HCT116 (cell line): ENCODE data around the gene PRRT4.

Experiments used
- EGR1 ChIP-seq: IDR thresholded peaks from 2 replicates; pipeline ENCODE4 v1.6.1; 2012; ENCODE audit warnings: low read depth
- EZH2 ChIP-seq: fragments of 200-600 bp; sonication (generic); IDR thresholded peaks from 2 replicates; pipeline ENCODE4 v1.6.1; 2017; ENCODE audit warnings: antibody characterized with exemption, mixed run types
- EZH2phosphoT487 ChIP-seq: fragments of 200-600 bp; IDR thresholded peaks from 2 replicates; pipeline ENCODE4 v1.6.1; 2018; ENCODE audit warnings: antibody characterized with exemption, borderline replicate concordance
- JUND ChIP-seq: IDR thresholded peaks from 2 replicates; pipeline ENCODE4 v1.6.1; 2012
- POLR2A ChIP-seq: IDR thresholded peaks from 2 replicates; pipeline ENCODE4 v1.7.0; 2011; ENCODE audit warnings: borderline replicate concordance; ENCODE audit not compliant: insufficient read depth, insufficient read length; ENCODE audit errors: extremely low read depth
- POLR2AphosphoS5 ChIP-seq: IDR thresholded peaks from 2 replicates; pipeline ENCODE4 v1.6.1; 2011; ENCODE audit warnings: mild to moderate bottlenecking, low read depth, low read length, moderate library complexity
- RAD21 ChIP-seq: IDR thresholded peaks from 2 replicates; pipeline ENCODE4 v1.6.1; 2012; ENCODE audit warnings: low read depth, mild to moderate bottlenecking
- SP1 ChIP-seq: IDR thresholded peaks from 2 replicates; pipeline ENCODE4 v1.6.1; 2012; ENCODE audit warnings: low read depth
- ZFX ChIP-seq: fragments of 450-650 bp; IDR thresholded peaks from 2 replicates; pipeline ENCODE4 v1.6.1; 2017
- ZNF274 ChIP-seq: fragments of 200-500 bp; sonication (Bioruptor generic); IDR thresholded peaks from 2 replicates; pipeline ENCODE4 v1.6.1; 2014; ENCODE audit warnings: mild to moderate bottlenecking, low read depth, low read length, inconsistent platforms
- TF ChIP-seq, protein P1 (sequence below): IDR thresholded peaks from 2 replicates; pipeline ENCODE4 v1.6.1; 2012; ENCODE audit warnings: low read depth
- TF ChIP-seq, protein P2 (sequence below), 3 experiments: fragments of 200-600 bp in 1 of 3; sonication (generic) in 1 of 3; IDR thresholded peaks in 2 of 3; conservative IDR thresholded peaks in 1 of 3; 2 replicates each; pipeline ENCODE4 v1.5.1; 2012 to 2017; ENCODE audit warnings: low read depth in 2 of 3, low read length in 2 of 3, antibody characterized with exemption in 1 of 3, borderline replicate concordance in 1 of 3, control low read depth in 1 of 3, mild to moderate bottlenecking in 1 of 3, mixed read lengths in 1 of 3, mixed run types in 1 of 3, moderate library complexity in 1 of 3; ENCODE audit not compliant: insufficient read depth in 1 of 3
- TF ChIP-seq, protein P3 (sequence below): IDR thresholded peaks from 2 replicates; pipeline ENCODE4 v1.6.1; 2011; ENCODE audit warnings: mild to moderate bottlenecking, low read length, moderate library complexity; ENCODE audit not compliant: insufficient replicate concordance; ENCODE audit errors: extremely low read depth
- TF ChIP-seq, protein P4 (sequence below): IDR thresholded peaks from 2 replicates; pipeline ENCODE4 v1.6.1; 2012

DNA sequence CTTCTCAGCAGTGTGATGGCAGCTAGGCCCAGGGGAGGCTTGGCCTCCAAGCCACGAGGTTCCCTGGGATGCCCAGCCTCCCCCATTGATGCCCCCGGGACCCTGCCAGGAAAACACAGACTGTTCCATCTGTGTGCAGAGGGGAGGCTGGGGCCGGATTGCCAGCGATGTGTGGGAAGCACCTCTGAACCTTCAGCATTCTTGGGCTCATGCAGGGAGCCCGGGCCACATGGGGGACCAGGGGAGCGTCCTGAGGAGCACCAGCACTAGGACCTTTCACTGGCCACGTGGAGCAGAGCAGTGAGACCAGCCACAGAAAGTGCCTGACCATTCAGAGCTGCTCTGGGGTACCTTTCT is 45.7 kb upstream of the PRRT4 start:
- TF ChIP-seq EZH2phosphoT487 (no peak), POLR2AphosphoS5 (no peak), JUND (no peak), POLR2A (no peak), ZNF274 (no peak), EGR1 (no peak), RAD21 (no peak), EZH2 (no peak), ZFX (no peak), SP1 (no peak)
- TF ChIP-seq, protein P1, sequence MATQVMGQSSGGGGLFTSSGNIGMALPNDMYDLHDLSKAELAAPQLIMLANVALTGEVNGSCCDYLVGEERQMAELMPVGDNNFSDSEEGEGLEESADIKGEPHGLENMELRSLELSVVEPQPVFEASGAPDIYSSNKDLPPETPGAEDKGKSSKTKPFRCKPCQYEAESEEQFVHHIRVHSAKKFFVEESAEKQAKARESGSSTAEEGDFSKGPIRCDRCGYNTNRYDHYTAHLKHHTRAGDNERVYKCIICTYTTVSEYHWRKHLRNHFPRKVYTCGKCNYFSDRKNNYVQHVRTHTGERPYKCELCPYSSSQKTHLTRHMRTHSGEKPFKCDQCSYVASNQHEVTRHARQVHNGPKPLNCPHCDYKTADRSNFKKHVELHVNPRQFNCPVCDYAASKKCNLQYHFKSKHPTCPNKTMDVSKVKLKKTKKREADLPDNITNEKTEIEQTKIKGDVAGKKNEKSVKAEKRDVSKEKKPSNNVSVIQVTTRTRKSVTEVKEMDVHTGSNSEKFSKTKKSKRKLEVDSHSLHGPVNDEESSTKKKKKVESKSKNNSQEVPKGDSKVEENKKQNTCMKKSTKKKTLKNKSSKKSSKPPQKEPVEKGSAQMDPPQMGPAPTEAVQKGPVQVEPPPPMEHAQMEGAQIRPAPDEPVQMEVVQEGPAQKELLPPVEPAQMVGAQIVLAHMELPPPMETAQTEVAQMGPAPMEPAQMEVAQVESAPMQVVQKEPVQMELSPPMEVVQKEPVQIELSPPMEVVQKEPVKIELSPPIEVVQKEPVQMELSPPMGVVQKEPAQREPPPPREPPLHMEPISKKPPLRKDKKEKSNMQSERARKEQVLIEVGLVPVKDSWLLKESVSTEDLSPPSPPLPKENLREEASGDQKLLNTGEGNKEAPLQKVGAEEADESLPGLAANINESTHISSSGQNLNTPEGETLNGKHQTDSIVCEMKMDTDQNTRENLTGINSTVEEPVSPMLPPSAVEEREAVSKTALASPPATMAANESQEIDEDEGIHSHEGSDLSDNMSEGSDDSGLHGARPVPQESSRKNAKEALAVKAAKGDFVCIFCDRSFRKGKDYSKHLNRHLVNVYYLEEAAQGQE, result no peak
- TF ChIP-seq, protein P2, sequence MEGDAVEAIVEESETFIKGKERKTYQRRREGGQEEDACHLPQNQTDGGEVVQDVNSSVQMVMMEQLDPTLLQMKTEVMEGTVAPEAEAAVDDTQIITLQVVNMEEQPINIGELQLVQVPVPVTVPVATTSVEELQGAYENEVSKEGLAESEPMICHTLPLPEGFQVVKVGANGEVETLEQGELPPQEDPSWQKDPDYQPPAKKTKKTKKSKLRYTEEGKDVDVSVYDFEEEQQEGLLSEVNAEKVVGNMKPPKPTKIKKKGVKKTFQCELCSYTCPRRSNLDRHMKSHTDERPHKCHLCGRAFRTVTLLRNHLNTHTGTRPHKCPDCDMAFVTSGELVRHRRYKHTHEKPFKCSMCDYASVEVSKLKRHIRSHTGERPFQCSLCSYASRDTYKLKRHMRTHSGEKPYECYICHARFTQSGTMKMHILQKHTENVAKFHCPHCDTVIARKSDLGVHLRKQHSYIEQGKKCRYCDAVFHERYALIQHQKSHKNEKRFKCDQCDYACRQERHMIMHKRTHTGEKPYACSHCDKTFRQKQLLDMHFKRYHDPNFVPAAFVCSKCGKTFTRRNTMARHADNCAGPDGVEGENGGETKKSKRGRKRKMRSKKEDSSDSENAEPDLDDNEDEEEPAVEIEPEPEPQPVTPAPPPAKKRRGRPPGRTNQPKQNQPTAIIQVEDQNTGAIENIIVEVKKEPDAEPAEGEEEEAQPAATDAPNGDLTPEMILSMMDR (IDR thresholded peaks at IDR 0.05 in 2 of 3, conservative IDR thresholded peaks at IDR 0.05 in 1 of 3; ENCODE audit: borderline replicate concordance in 1 of 3, insufficient read depth in 1 of 3, low read depth in 2 of 3, low read length in 2 of 3), result no peak
- TF ChIP-seq, protein P3, sequence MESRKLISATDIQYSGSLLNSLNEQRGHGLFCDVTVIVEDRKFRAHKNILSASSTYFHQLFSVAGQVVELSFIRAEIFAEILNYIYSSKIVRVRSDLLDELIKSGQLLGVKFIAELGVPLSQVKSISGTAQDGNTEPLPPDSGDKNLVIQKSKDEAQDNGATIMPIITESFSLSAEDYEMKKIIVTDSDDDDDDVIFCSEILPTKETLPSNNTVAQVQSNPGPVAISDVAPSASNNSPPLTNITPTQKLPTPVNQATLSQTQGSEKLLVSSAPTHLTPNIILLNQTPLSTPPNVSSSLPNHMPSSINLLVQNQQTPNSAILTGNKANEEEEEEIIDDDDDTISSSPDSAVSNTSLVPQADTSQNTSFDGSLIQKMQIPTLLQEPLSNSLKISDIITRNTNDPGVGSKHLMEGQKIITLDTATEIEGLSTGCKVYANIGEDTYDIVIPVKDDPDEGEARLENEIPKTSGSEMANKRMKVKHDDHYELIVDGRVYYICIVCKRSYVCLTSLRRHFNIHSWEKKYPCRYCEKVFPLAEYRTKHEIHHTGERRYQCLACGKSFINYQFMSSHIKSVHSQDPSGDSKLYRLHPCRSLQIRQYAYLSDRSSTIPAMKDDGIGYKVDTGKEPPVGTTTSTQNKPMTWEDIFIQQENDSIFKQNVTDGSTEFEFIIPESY, result no peak
- TF ChIP-seq, protein P4, sequence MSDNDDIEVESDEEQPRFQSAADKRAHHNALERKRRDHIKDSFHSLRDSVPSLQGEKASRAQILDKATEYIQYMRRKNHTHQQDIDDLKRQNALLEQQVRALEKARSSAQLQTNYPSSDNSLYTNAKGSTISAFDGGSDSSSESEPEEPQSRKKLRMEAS, result no peak
